Ovary (tissue), 3 donors: Measurements from ENCODE around the gene YJEFN3.

Experiments used
- POLR2A ChIP-seq: fragments of 450-650 bp; IDR thresholded peaks from one replicate; pipeline ENCODE4 v1.6.1; 2017; ENCODE audit warnings: antibody characterized with exemption, mild to moderate bottlenecking, moderate library complexity
- TF ChIP-seq, protein P1 (sequence below), 3 donors: fragments of 450-650 bp in 2 of 3; fragments of 200-600 bp in 1 of 3; IDR thresholded peaks; one replicate each; pipeline versions ENCODE4 v1.5.1 to v1.8.0; 2016 to 2022; ENCODE audit warnings: antibody characterized with exemption in 3 of 3, mild to moderate bottlenecking in 1 of 3
- donor health status: DM: no; HTN: no; CAD: no.

DNA sequence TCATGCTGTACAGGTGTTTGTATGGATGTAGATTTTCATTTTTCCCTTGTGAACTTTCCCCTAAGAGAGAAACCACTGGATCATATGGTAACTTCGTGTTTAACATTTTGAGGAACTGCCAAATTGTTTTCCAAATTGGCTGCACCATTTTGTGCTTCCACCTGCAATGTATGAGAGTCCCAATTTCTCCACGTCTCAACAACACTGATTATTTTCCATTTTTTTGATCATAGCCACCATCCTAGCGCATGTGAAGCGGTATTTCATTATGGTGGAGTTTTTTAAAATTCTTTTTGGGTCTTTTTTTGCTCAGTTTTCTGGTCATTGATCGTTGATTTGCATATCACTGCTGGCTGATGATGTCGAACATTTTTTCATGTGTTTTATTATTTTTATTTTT is 7.7 kb upstream of the YJEFN3 start:
- TF ChIP-seq, protein P1, sequence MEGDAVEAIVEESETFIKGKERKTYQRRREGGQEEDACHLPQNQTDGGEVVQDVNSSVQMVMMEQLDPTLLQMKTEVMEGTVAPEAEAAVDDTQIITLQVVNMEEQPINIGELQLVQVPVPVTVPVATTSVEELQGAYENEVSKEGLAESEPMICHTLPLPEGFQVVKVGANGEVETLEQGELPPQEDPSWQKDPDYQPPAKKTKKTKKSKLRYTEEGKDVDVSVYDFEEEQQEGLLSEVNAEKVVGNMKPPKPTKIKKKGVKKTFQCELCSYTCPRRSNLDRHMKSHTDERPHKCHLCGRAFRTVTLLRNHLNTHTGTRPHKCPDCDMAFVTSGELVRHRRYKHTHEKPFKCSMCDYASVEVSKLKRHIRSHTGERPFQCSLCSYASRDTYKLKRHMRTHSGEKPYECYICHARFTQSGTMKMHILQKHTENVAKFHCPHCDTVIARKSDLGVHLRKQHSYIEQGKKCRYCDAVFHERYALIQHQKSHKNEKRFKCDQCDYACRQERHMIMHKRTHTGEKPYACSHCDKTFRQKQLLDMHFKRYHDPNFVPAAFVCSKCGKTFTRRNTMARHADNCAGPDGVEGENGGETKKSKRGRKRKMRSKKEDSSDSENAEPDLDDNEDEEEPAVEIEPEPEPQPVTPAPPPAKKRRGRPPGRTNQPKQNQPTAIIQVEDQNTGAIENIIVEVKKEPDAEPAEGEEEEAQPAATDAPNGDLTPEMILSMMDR (IDR thresholded peaks at IDR 0.05), result no peak
- no peak for TF ChIP-seq POLR2A
